Neural cell (in vitro differentiated cells): Measurements from ENCODE around the gene IQGAP1. TPM values are rescaled to one million over a fixed set of nuclear protein-coding genes. Genes with fewer than 3 reads are reported as not detected.

Experiments
- H2AFZ ChIP-seq: fragments of 200-600, 300-800 bp; sonication (generic), shearing (Covaris generic); 2 replicates; pipeline ENCODE4 v1.6.0; 2014; ENCODE audit warnings: low read depth, mild to moderate bottlenecking, antibody characterized with exemption, low read length, moderate library complexity
- H3F3A ChIP-seq: fragments of 200-600 bp; shearing (Covaris generic); 2 replicates; pipeline ENCODE4 v1.6.1; 2016; ENCODE audit warnings: mild to moderate bottlenecking, moderate library complexity, mixed read lengths, antibody characterized with exemption, low read length; ENCODE audit not compliant: insufficient read depth, poor library complexity, severe bottlenecking
- H3K27ac ChIP-seq: fragments of 200-600, 300-800 bp; sonication (generic), shearing (Covaris generic); 2 replicates; pipeline ENCODE4 v1.5.1; 2014; ENCODE audit warnings: mild to moderate bottlenecking, low read length, moderate library complexity
- H3K27me3 ChIP-seq: fragments of 300-800, 200-600 bp; sonication (generic), shearing (Covaris generic); 2 replicates; pipeline ENCODE4 v1.6.0; 2014; ENCODE audit warnings: mild to moderate bottlenecking, low read depth, low read length, moderate library complexity; ENCODE audit not compliant: insufficient read depth
- H3K36me3 ChIP-seq: fragments of 300-800, 200-600 bp; sonication (generic), shearing (Covaris generic); 2 replicates; pipeline ENCODE4 v1.5.1; 2014; ENCODE audit warnings: mild to moderate bottlenecking, antibody characterized with exemption, low read length, moderate library complexity; ENCODE audit not compliant: insufficient read depth
- H3K4me2 ChIP-seq: fragments of 300-800, 200-600 bp; sonication (generic), shearing (Covaris generic); 2 replicates; pipeline ENCODE4 v1.6.0; 2014; ENCODE audit warnings: mild to moderate bottlenecking, low read length
- H3K4me3 ChIP-seq: fragments of 300-800, 200-600 bp; sonication (generic), shearing (Covaris generic); 2 replicates; pipeline ENCODE4 v1.5.1; 2014; ENCODE audit warnings: mild to moderate bottlenecking, low read length, moderate library complexity
- H3K79me2 ChIP-seq: fragments of 200-600 bp; shearing (Covaris generic); replicated peaks from 2 replicates; pipeline ENCODE4 v1.6.0; 2014; ENCODE audit warnings: mild to moderate bottlenecking, low read length, moderate library complexity; ENCODE audit not compliant: insufficient read depth
- H3K9ac ChIP-seq: fragments of 300-800, 200-600 bp; sonication (generic), shearing (Covaris generic); 2 replicates; pipeline ENCODE4 v1.6.1; 2016; ENCODE audit warnings: mild to moderate bottlenecking, low read length, mixed read lengths
- H3K9me2 ChIP-seq: fragments of 200-600 bp; shearing (Covaris generic); 2 replicates; pipeline ENCODE4 v1.6.1; 2016; ENCODE audit warnings: mild to moderate bottlenecking, low read length, mixed read lengths; ENCODE audit not compliant: insufficient read depth
- H3K9me3 ChIP-seq: fragments of 200-600, 300-800 bp; sonication (generic), shearing (Covaris generic); 2 replicates; pipeline ENCODE4 v1.6.1; 2016; ENCODE audit warnings: mild to moderate bottlenecking, mixed run types, low read length, moderate library complexity, mixed read lengths
- H4K20me1 ChIP-seq: fragments of 200-600 bp; shearing (Covaris generic); 2 replicates; pipeline ENCODE4 v1.6.1; 2016; ENCODE audit warnings: mild to moderate bottlenecking, mixed run types; ENCODE audit not compliant: insufficient read depth
- CTCF ChIP-seq: fragments of 450-650 bp; IDR thresholded peaks from 2 replicates; pipeline ENCODE4 v1.5.1; 2014; ENCODE audit warnings: antibody characterized with exemption, mild to moderate bottlenecking, moderate library complexity; ENCODE audit not compliant: poor library complexity, severe bottlenecking
- EP300 ChIP-seq: fragments of 450-650 bp; conservative IDR thresholded peaks from 2 replicates; pipeline ENCODE4 v1.6.1; 2014; ENCODE audit warnings: antibody characterized with exemption, mild to moderate bottlenecking, moderate library complexity; ENCODE audit not compliant: poor library complexity, severe bottlenecking
- EZH2 ChIP-seq: fragments of 200-600, 300-800 bp; shearing (Covaris generic), sonication (generic); IDR thresholded peaks from 2 replicates; pipeline ENCODE4 v1.6.1; 2014; ENCODE audit warnings: antibody characterized with exemption, low read length, borderline replicate concordance, mild to moderate bottlenecking; ENCODE audit not compliant: insufficient read depth, poor library complexity, severe bottlenecking
- MXI1 ChIP-seq: fragments of 450-650 bp; conservative IDR thresholded peaks from 2 replicates; pipeline ENCODE4 v1.6.1; 2014; ENCODE audit warnings: antibody characterized with exemption, mild to moderate bottlenecking; ENCODE audit not compliant: poor library complexity, severe bottlenecking
- POLR2AphosphoS5 ChIP-seq: IDR thresholded peaks from 2 replicates; pipeline ENCODE4 v1.6.1; 2012
- RAD21 ChIP-seq: fragments of 450-650 bp; conservative IDR thresholded peaks from 2 replicates; pipeline ENCODE4 v1.6.1; 2014; ENCODE audit warnings: antibody characterized with exemption, mild to moderate bottlenecking, moderate library complexity
- REST ChIP-seq: IDR thresholded peaks from 2 replicates; pipeline ENCODE4 v1.6.1; 2012; ENCODE audit warnings: borderline replicate concordance
- SMC3 ChIP-seq: fragments of 450-650 bp; conservative IDR thresholded peaks from 2 replicates; pipeline ENCODE4 v1.6.1; 2014; ENCODE audit warnings: antibody characterized with exemption, mild to moderate bottlenecking, moderate library complexity; ENCODE audit not compliant: poor library complexity
- TAF1 ChIP-seq: IDR thresholded peaks from 2 replicates; pipeline ENCODE4 v1.6.1; 2012; ENCODE audit warnings: low read depth
- polyA plus RNA-seq: library from polyadenylated mRNA; depleted of rRNA; stranded (reverse); fragments of >200 nt; gene quantifications from 2 replicates; pipeline ENCODE4 v1.2.3, GENCODE V29; 2014

Gene IQGAP1
- polyA plus RNA-seq, 1 donor from 2014 or later = 16.6 TPM

- H3K9ac ChIP-seq = no peak overlapping the region
Measured at GRCh38 chr15:90497912-90498311, 109.9 kb downstream of the IQGAP1 start.

GRCh38 chr15:90500171-90500570 lies 112.1 kb downstream of the IQGAP1 start:
- Histone ChIP-seq H3K79me2 (no peaks in the 10 kb centered on the region), H3K9ac (no peak overlapping the region), H3K4me2 (no peak overlapping the region), H3K4me3 (no peak overlapping the region), H3F3A (no peaks in the 10 kb centered on the region), H3K9me3 (no peaks in the 10 kb centered on the region), H3K27ac (no peak overlapping the region), H4K20me1 (no peaks in the 10 kb centered on the region), H3K27me3 (no peaks in the 10 kb centered on the region), H3K9me2 (no peaks in the 10 kb centered on the region), H2AFZ (no peak overlapping the region), H3K36me3 (no peaks in the 10 kb centered on the region)
- TF ChIP-seq CTCF = no peak
- no peak for TF ChIP-seq SMC3
- TF ChIP-seq RAD21 = no peak
- no peak for TF ChIP-seq EP300
- no peak for TF ChIP-seq TAF1
- TF ChIP-seq MXI1 = no peak
- TF ChIP-seq EZH2 = no peak
- TF ChIP-seq REST = no peak
- no peak for TF ChIP-seq POLR2AphosphoS5

More at GRCh38 chr15:90497912-90498311, 109.9 kb downstream of the IQGAP1 start:
- H3K9me2 ChIP-seq = no peaks in the 10 kb centered on the region
- H3K27me3 ChIP-seq = no peaks in the 10 kb centered on the region
- TF ChIP-seq TAF1 = no peak
- TF ChIP-seq REST = no peak
- TF ChIP-seq POLR2AphosphoS5 = no peak
- no peak for TF ChIP-seq CTCF
- no peak overlapping the region for H2AFZ ChIP-seq
- no peak overlapping the region for H3K4me3 ChIP-seq
- H3K27ac ChIP-seq = no peak overlapping the region
- no peak overlapping the region for H3K4me2 ChIP-seq
- H3F3A ChIP-seq = no peaks in the 10 kb centered on the region
- no peaks in the 10 kb centered on the region for H3K79me2 ChIP-seq
- no peaks in the 10 kb centered on the region for H3K9me3 ChIP-seq
- H3K36me3 ChIP-seq = peaks cover 6% of the 10 kb centered on the region
- H4K20me1 ChIP-seq = no peaks in the 10 kb centered on the region
